Ascending aorta (tissue), 2 donors: ENCODE measurements around the gene KLHL20. TPM values are rescaled to one million over a fixed set of nuclear protein-coding genes. Genes with fewer than 3 reads are reported as not detected.
"Not testable (repeated sequence)": the region's sequence is repeated elsewhere in the genome, so short reads cannot be mapped to it uniquely, and the experiment has no call there.

Experiments used
- DNase-seq, 2 donors: peaks; one replicate each; pipeline ENCODE4 v3.0.0-alpha.2; 2019; ENCODE audit warnings: low spot score in 2 of 2
- H3K27ac ChIP-seq, 2 donors: fragments of 200-600 bp; sonication (generic); one replicate each; pipeline ENCODE4 v1.5.1; 2016 to 2017; ENCODE audit warnings: mild to moderate bottlenecking in 1 of 2
- H3K27me3 ChIP-seq: fragments of 200-600 bp; sonication (generic); one replicate; pipeline ENCODE4 v1.5.1; 2017
- H3K36me3 ChIP-seq, 2 donors: fragments of 200-600 bp; sonication (generic); one replicate each; pipeline ENCODE4 v1.5.1; 2016
- H3K4me1 ChIP-seq, 2 donors: fragments of 200-600 bp; sonication (generic); one replicate each; pipeline ENCODE4 v1.5.1; 2016 to 2017; ENCODE audit warnings: mild to moderate bottlenecking in 1 of 2
- H3K4me3 ChIP-seq, 2 donors: fragments of 200-600 bp; sonication (generic); one replicate each; pipeline ENCODE4 v1.5.1; 2016 to 2017; ENCODE audit warnings: mild to moderate bottlenecking in 1 of 2
- H3K9me3 ChIP-seq, 2 donors: fragments of 200-600 bp; sonication (generic); one replicate each; pipeline ENCODE4 v1.5.1; 2016
- CTCF ChIP-seq, 3 experiments: fragments of 200-600 bp in 2 of 3; fragments of 450-650 bp in 1 of 3; sonication (generic) in 2 of 3; IDR thresholded peaks; one replicate each; pipeline ENCODE4 v1.5.1; 2016 to 2019; ENCODE audit warnings: antibody characterized with exemption in 3 of 3, mild to moderate bottlenecking in 1 of 3, moderate library complexity in 1 of 3
- intact Hi-C: fragments of 100-400 bp; cut with DNase I; formaldehyde crosslinking; loops from one replicate; pipeline ENCODE4 v1.15.1; 2023
- total RNA-seq: library from RNA; depleted of rRNA; stranded (reverse); fragments of >200 nt; gene quantifications from one replicate; pipeline ENCODE4 v1.1.0, GENCODE V29; 2016

KLHL20 gene
- total RNA-seq, 1 donor from 2014 or later: 15.5 TPM

- intact Hi-C loops: no loop called here
- Histone ChIP-seq H3K9me3 (peaks cover 2 to 12% of the 10 kb centered on the region in 2 donors), H3K4me3 (no peak overlapping the region), H3K4me1 (no peaks in the 10 kb centered on the region), H3K36me3 (peaks cover 50 to 68% of the 10 kb centered on the region in 2 donors), H3K27ac (no peak overlapping the region), H3K27me3 (no peaks in the 10 kb centered on the region)
- DNase-seq: no peak
- TF ChIP-seq CTCF (IDR thresholded peaks at IDR 0.05): no peak
Measured at GRCh38 chr1:173758110-173758509, 43.3 kb downstream of the KLHL20 start.

- Histone ChIP-seq H3K4me3 (no peak overlapping the region), H3K9me3 (peaks cover 4 to 21% of the 10 kb centered on the region in 2 donors), H3K36me3 (peaks cover 43 to 60% of the 10 kb centered on the region in 2 donors), H3K4me1 (no peaks in the 10 kb centered on the region), H3K27ac (no peak overlapping the region), H3K27me3 (no peaks in the 10 kb centered on the region)
- intact Hi-C loops: no loop called here
- TF ChIP-seq CTCF (IDR thresholded peaks at IDR 0.05): no peak
- no peak for DNase-seq
Measured at GRCh38 chr1:173758980-173759379, 44.2 kb downstream of the KLHL20 start.

- Histone ChIP-seq H3K36me3 (peaks cover 11 to 12% of the 10 kb centered on the region in 2 donors), H3K9me3 (peaks cover 4 to 21% of the 10 kb centered on the region in 2 donors)
- H3K27ac ChIP-seq, H3K27me3 ChIP-seq, intact Hi-C loops, H3K4me3 ChIP-seq, H3K4me1 ChIP-seq, DNase-seq: not testable (repeated sequence)
Measured at GRCh38 chr1:173764331-173764730, 49.5 kb downstream of the KLHL20 start.

- Histone ChIP-seq H3K4me1 (no peaks in the 10 kb centered on the region), H3K4me3 (no peak overlapping the region), H3K9me3 (peaks cover 1 to 8% of the 10 kb centered on the region in 2 donors), H3K27ac (no peak overlapping the region), H3K36me3 (peaks cover 3 to 8% of the 10 kb centered on the region in 2 donors), H3K27me3 (no peaks in the 10 kb centered on the region)
- TF ChIP-seq CTCF (IDR thresholded peaks at IDR 0.05): no peak
- intact Hi-C loops: no loop called here
- no peak for DNase-seq
Measured at GRCh38 chr1:173768206-173768605, 53.4 kb downstream of the KLHL20 start.

GRCh38 chr1:173768827-173769226 lies 54.0 kb downstream of the KLHL20 start:
- peaks cover 3 to 8% of the 10 kb centered on the region in 2 donors for H3K36me3 ChIP-seq
- TF ChIP-seq CTCF (IDR thresholded peaks at IDR 0.05): no peak
- DNase-seq: no peak
- no peaks in the 10 kb centered on the region for H3K4me1 ChIP-seq
- intact Hi-C loops: no loop called here
- peaks cover 0 to 2% of the 10 kb centered on the region in 2 donors for H3K9me3 ChIP-seq
- no peaks in the 10 kb centered on the region for H3K27me3 ChIP-seq
- H3K27ac ChIP-seq: no peak overlapping the region
- H3K4me3 ChIP-seq: no peak overlapping the region

- H3K9me3 ChIP-seq, H3K27me3 ChIP-seq, H3K4me3 ChIP-seq, H3K27ac ChIP-seq, DNase-seq, H3K4me1 ChIP-seq: not testable (repeated sequence)
- peaks cover 8 to 11% of the 10 kb centered on the region in 2 donors for H3K36me3 ChIP-seq
- intact Hi-C loops: loop anchor here (5.0 kb wide), 1 partner anchor 298 kb away; no protein-coding TSS in a partner anchor
Measured at GRCh38 chr1:173770330-173770729, 55.5 kb downstream of the KLHL20 start.

- Histone ChIP-seq H3K27ac (no peak overlapping the region), H3K27me3 (no peaks in the 10 kb centered on the region), H3K9me3 (peaks cover 0 to 5% of the 10 kb centered on the region in 2 donors), H3K36me3 (peaks cover 8 to 23% of the 10 kb centered on the region in 2 donors), H3K4me3 (no peak overlapping the region), H3K4me1 (no peaks in the 10 kb centered on the region)
- no peak for DNase-seq
- intact Hi-C loops: loop anchor here (5.0 kb wide), 1 partner anchor 299 kb away; no protein-coding TSS in a partner anchor
- no peak for TF ChIP-seq CTCF (IDR thresholded peaks at IDR 0.05)
Measured at GRCh38 chr1:173771560-173771959, 56.8 kb downstream of the KLHL20 start.
